Measurements from ENCODE around the gene KRTAP9-4.
"Not testable (repeated sequence)": the region's sequence is repeated elsewhere in the genome, so short reads cannot be mapped to it uniquely, and the experiment has no call there.

KRTAP9-4 gene, protein sequence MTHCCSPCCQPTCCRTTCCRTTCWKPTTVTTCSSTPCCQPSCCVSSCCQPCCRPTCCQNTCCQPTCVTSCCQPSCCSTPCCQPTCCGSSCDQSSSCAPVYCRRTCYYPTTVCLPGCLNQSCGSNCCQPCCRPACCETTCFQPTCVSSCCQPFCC

DNA sequence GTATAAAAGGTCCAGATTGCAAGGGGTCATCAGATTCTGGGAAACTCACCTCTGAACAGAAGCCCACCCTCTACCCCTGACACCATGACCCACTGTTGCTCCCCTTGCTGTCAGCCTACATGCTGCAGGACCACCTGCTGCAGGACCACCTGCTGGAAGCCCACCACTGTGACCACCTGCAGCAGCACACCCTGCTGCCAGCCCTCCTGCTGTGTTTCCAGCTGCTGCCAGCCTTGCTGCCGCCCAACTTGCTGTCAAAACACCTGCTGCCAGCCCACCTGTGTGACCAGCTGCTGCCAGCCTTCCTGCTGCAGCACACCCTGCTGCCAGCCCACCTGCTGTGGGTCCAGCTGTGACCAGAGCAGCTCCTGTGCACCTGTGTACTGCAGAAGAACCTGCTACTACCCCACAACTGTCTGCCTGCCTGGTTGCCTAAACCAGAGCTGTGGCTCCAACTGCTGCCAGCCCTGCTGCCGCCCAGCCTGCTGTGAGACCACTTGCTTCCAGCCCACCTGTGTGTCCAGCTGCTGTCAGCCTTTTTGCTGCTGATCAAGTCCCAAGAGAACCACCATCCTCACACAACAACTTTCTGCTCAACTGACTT, at the start of gene KRTAP9-4:
Gene KRTAP9-4, plus strand, starts transcription at position 51 of the 604 bp plus-strand sequence. Its CDS starts 34 bp downstream, at position 85.
- not testable (repeated sequence) for H3K27me3 Mint-ChIP-seq; H3K4me3 Mint-ChIP-seq; DNase-seq; H3K4me1 Mint-ChIP-seq (ENCODE audit: low read depth); H3K36me3 Mint-ChIP-seq (ENCODE audit: low read depth); H3K27ac Mint-ChIP-seq; H3K9me3 Mint-ChIP-seq

- DNase-seq: no peak
- peaks cover 43% of the 10 kb centered on the region for H3K27me3 Mint-ChIP-seq
- H3K4me1 Mint-ChIP-seq (ENCODE audit: low read depth): peaks cover 4% of the 10 kb centered on the region
- H3K9me3 Mint-ChIP-seq: no peaks in the 10 kb centered on the region
- no peak overlapping the region for H3K27ac Mint-ChIP-seq
- H3K36me3 Mint-ChIP-seq (ENCODE audit: low read depth): no peaks in the 10 kb centered on the region
- H3K4me3 Mint-ChIP-seq: no peak overlapping the region
Observed at GRCh38 chr17:41211845-41212466, 37.5 kb upstream of the KRTAP9-4 start.

DNA sequence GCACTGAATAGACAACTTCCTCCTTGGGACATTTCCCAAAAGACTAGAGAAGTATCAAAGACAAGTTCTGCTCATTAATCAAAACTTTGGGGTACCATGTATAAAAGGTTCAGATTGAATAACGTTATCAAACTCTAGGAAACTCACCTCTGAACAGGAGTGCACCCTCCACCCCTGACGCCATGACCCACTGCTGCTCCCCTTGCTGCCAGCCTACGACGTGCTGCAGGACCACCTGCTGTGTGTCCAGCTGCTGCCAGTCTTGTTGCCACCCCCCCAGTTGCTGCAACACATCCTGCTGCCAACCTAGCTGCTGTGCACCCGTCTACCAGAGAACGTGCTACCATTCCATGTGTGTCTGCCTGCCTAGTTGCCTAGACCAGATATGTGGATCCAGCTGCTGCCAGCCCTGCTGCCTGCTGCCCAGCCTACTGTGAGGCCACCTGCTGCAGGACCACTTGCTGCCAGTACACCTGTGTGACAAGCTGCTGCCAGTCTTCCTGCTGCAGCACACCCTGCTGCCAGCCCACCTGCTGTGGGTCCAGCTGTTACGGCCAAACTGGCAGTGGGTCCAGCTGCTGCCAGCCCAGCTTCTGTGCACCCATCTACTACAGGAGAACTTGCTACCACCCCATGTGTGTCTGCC, 36.8 kb upstream of the KRTAP9-4 start:
- H3K9me3 Mint-ChIP-seq: no peaks in the 10 kb centered on the region
- peaks cover 43% of the 10 kb centered on the region for H3K27me3 Mint-ChIP-seq
- peaks cover 4% of the 10 kb centered on the region for H3K4me1 Mint-ChIP-seq (ENCODE audit: low read depth)
- H3K36me3 Mint-ChIP-seq (ENCODE audit: low read depth): no peaks in the 10 kb centered on the region
- H3K27ac Mint-ChIP-seq: no peak overlapping the region
- no peak overlapping the region for H3K4me3 Mint-ChIP-seq
- DNase-seq: no peak

GRCh38 chr17:41215681-41216080, 33.8 kb upstream of the KRTAP9-4 start:
- H3K9me3 Mint-ChIP-seq: peaks cover 3% of the 10 kb centered on the region
- H3K27me3 Mint-ChIP-seq: peaks cover 26% of the 10 kb centered on the region
- H3K4me3 Mint-ChIP-seq: no peak overlapping the region
- H3K36me3 Mint-ChIP-seq (ENCODE audit: low read depth): no peaks in the 10 kb centered on the region
- peaks cover 4% of the 10 kb centered on the region for H3K4me1 Mint-ChIP-seq (ENCODE audit: low read depth)
- no peak overlapping the region for H3K27ac Mint-ChIP-seq
- no peak for DNase-seq

GRCh38 chr17:41223821-41224220, 25.7 kb upstream of the KRTAP9-4 start:
- Mint-ChIP-seq H3K4me3 (no peak overlapping the region), H3K36me3 (ENCODE audit: low read depth) (no peaks in the 10 kb centered on the region), H3K4me1 (ENCODE audit: low read depth) (no peaks in the 10 kb centered on the region), H3K27ac (no peak overlapping the region), H3K27me3 (peaks cover 11% of the 10 kb centered on the region), H3K9me3 (peaks cover 3% of the 10 kb centered on the region)
- DNase-seq: no peak

DNA sequence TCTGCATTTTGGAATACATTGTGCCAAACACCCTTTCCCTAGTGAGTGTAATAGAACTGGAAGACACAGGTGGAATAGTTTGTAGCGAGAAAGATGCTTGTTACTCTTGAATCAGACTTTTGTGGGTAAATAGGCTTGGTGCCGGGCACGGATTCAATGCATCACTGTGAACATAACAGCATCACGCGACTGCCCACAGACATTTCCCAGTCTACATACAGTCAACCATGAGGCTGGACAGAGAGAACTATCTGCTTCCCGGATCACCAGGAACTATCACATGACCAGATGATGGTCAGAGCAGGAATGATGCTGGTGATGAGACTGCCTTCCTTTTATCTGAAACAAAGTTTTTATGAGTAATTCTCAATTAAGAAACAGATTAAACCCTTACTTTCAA, 23.4 kb upstream of the KRTAP9-4 start:
- Mint-ChIP-seq H3K9me3 (no peaks in the 10 kb centered on the region), H3K27ac (no peak overlapping the region), H3K4me3 (no peak overlapping the region), H3K4me1 (ENCODE audit: low read depth) (no peaks in the 10 kb centered on the region), H3K36me3 (ENCODE audit: low read depth) (no peaks in the 10 kb centered on the region), H3K27me3 (peaks cover 11% of the 10 kb centered on the region)
- no peak for DNase-seq

GRCh38 chr17:41226598-41227095, 22.8 kb upstream of the KRTAP9-4 start, which contains the start of gene KRTAP9-2:
Gene KRTAP9-2 (plus strand): TSS chr17:41226648. CDS start chr17:41226655, 7 bp downstream.
- not testable (repeated sequence) for H3K4me3 Mint-ChIP-seq

GRCh38 chr17:41230094-41230493, 19.4 kb upstream of the KRTAP9-4 start:
- H3K36me3 Mint-ChIP-seq (ENCODE audit: low read depth): no peaks in the 10 kb centered on the region
- no peak for DNase-seq
- no peak overlapping the region for H3K4me3 Mint-ChIP-seq
- H3K9me3 Mint-ChIP-seq: no peaks in the 10 kb centered on the region
- no peak overlapping the region for H3K27ac Mint-ChIP-seq
- H3K27me3 Mint-ChIP-seq: peaks cover 11% of the 10 kb centered on the region
- no peaks in the 10 kb centered on the region for H3K4me1 Mint-ChIP-seq (ENCODE audit: low read depth)

More at GRCh38 chr17:41226598-41227095, 22.8 kb upstream of the KRTAP9-4 start, which contains the start of gene KRTAP9-2:
- H3K27me3 Mint-ChIP-seq: peaks cover 11% of the 10 kb centered on the region
- not testable (repeated sequence) for H3K36me3 Mint-ChIP-seq (ENCODE audit: low read depth); H3K4me1 Mint-ChIP-seq (ENCODE audit: low read depth); DNase-seq; H3K27ac Mint-ChIP-seq; H3K9me3 Mint-ChIP-seq

DNA sequence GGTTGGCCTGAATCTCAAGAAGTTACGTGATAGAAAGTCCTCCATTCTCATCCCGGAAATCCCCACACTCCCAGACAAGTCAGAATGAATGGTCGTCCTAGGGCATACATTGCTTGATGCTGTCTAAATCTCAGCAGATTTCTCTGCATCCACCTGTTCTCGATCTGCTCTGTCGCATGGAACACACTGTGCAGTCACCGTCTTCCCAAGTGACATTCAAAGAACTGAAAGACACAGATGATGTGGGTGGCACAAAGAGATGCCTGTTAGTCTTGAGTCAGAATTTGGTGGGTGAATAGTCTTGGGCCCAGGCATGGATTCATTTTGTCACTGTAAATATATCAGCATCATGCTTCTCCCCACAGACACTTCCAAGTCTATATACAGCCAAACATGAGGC, 17.8 kb upstream of the KRTAP9-4 start:
- no peaks in the 10 kb centered on the region for H3K9me3 Mint-ChIP-seq
- no peaks in the 10 kb centered on the region for H3K36me3 Mint-ChIP-seq (ENCODE audit: low read depth)
- H3K27ac Mint-ChIP-seq: no peak overlapping the region
- H3K4me3 Mint-ChIP-seq: no peak overlapping the region
- no peak for DNase-seq
- no peaks in the 10 kb centered on the region for H3K4me1 Mint-ChIP-seq (ENCODE audit: low read depth)
- H3K27me3 Mint-ChIP-seq: peaks cover under 1% of the 10 kb centered on the region

DNA sequence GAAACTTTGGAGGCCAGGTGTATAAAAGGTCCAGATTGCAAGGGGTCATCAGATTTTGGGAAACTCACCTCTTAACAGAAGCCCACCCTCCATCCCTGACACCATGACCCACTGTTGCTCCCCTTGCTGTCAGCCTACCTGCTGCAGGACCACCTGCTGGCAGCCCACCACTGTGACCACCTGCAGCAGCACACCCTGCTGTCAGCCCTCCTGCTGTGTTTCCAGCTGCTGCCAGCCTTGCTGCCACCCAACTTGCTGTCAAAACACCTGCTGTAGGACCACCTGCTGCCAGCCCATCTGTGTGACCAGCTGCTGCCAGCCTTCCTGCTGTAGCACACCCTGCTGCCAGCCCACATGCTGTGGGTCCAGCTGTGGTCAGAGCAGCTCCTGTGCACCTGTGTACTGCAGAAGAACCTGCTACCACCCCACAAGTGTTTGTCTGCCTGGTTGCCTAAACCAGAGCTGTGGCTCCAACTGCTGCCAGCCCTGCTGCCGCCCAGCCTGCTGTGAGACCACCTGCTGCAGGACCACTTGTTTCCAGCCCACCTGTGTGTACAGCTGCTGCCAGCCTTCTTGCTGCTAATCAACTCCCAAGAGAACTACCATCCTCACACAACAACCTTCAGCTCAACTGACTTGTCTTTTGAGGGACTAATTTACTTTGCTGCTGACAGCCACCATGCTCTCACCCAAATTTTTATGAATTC, 16.9 kb upstream of the KRTAP9-4 start, which contains the start of gene KRTAP9-3:
Gene KRTAP9-3, plus strand, starts transcription at position 51 of the 707 bp plus-strand sequence. Its CDS starts 53 bp downstream, at position 104.
- not testable (repeated sequence) for DNase-seq; H3K27ac Mint-ChIP-seq; H3K4me1 Mint-ChIP-seq (ENCODE audit: low read depth); H3K4me3 Mint-ChIP-seq; H3K36me3 Mint-ChIP-seq (ENCODE audit: low read depth); H3K9me3 Mint-ChIP-seq; H3K27me3 Mint-ChIP-seq

- H3K27me3 Mint-ChIP-seq; DNase-seq; H3K27ac Mint-ChIP-seq; H3K4me3 Mint-ChIP-seq; H3K9me3 Mint-ChIP-seq; H3K4me1 Mint-ChIP-seq (ENCODE audit: low read depth); H3K36me3 Mint-ChIP-seq (ENCODE audit: low read depth): not testable (repeated sequence)
Observed at GRCh38 chr17:41237116-41237515, 12.4 kb upstream of the KRTAP9-4 start.

- H3K9me3 Mint-ChIP-seq; H3K4me3 Mint-ChIP-seq; H3K4me1 Mint-ChIP-seq (ENCODE audit: low read depth); H3K27me3 Mint-ChIP-seq; H3K36me3 Mint-ChIP-seq (ENCODE audit: low read depth); DNase-seq; H3K27ac Mint-ChIP-seq: not testable (repeated sequence)
Observed at GRCh38 chr17:41237949-41238437, 11.5 kb upstream of the KRTAP9-4 start, which contains the start of gene KRTAP9-8. Gene KRTAP9-8 (plus strand): TSS chr17:41237999. CDS start chr17:41238052, 53 bp downstream.

- H3K4me1 Mint-ChIP-seq (ENCODE audit: low read depth); DNase-seq; H3K9me3 Mint-ChIP-seq; H3K27me3 Mint-ChIP-seq; H3K4me3 Mint-ChIP-seq; H3K27ac Mint-ChIP-seq; H3K36me3 Mint-ChIP-seq (ENCODE audit: low read depth): not testable (repeated sequence)
Observed at GRCh38 chr17:41246995-41247787, 2.3 kb upstream of the KRTAP9-4 start.

All from activated T-cell treated with anti-CD3 and anti-CD28 coated beads, Interleukin-2, amount 50 U/mL, for 24 hours (primary cell).